HEK293 (cell line): ENCODE measurements around the gene MPEG1.
A peak's percentile ranks its signal among the peaks of the same experiment; 100 is the strongest.

Experiments used
- CTCF ChIA-PET: fragments of 350-600 bp; formaldehyde crosslinking; extraction: SDS; loops from one replicate; lab custom pipeline; 2021; ENCODE audit warnings: antibody characterized with exemption; lab: Yijun Ruan, JAX
- POLR2A ChIA-PET: fragments of 300-600 bp; formaldehyde crosslinking; extraction: SDS; loops from one replicate; lab custom pipeline; 2020; ENCODE audit warnings: antibody characterized with exemption, inconsistent platforms; lab: Yijun Ruan, JAX
- H3K27ac ChIP-seq: fragments of 200-500 bp; sonication (Bioruptor generic); 2 replicates; pipeline ENCODE4 v1.5.1; 2014; ENCODE audit warnings: low read depth, low read length, control low read depth, inconsistent platforms; ENCODE audit errors: extremely low read depth
- H3K36me3 ChIP-seq, 2 experiments: fragments of 200-500 bp in 1 of 2; sonication (Bioruptor generic) in 1 of 2; 1 replicate in 1 of 2; 2 replicates in 1 of 2; pipeline ENCODE4 v1.5.1; 2014 to 2017; ENCODE audit warnings: inconsistent platforms in 2 of 2, low read length in 2 of 2; ENCODE audit not compliant: control insufficient read depth in 2 of 2, insufficient read depth in 1 of 2
- H3K4me1 ChIP-seq: fragments of 200-500 bp; sonication (Bioruptor generic); 2 replicates; pipeline ENCODE4 v1.5.1; 2014; ENCODE audit warnings: mild to moderate bottlenecking, low read length, inconsistent platforms; ENCODE audit not compliant: control insufficient read depth, insufficient read depth
- H3K4me3 ChIP-seq: 2 replicates; pipeline ENCODE4 v1.5.1; 2011; ENCODE audit warnings: low read depth, mild to moderate bottlenecking, control low read depth, low read length, moderate library complexity
- H3K9me3 ChIP-seq: fragments of 200-500 bp; sonication (Bioruptor generic); 2 replicates; pipeline ENCODE4 v1.5.1; 2014; ENCODE audit warnings: low read depth, low read length, inconsistent platforms; ENCODE audit not compliant: control insufficient read depth, insufficient read depth
- EGR2 ChIP-seq: fragments of 450-650 bp; formaldehyde crosslinking; IDR thresholded peaks from 2 replicates; pipeline ENCODE4 v1.5.1; 2016; ENCODE audit warnings: low read depth, missing biosample characterization, missing genetic modification characterization
- GLIS1 ChIP-seq: fragments of 450-650 bp; formaldehyde crosslinking; IDR thresholded peaks from 2 replicates; pipeline ENCODE4 v1.5.1; 2016; ENCODE audit warnings: missing biosample characterization, missing genetic modification characterization
- HOXA7 ChIP-seq: sonication (generic); formaldehyde crosslinking; IDR thresholded peaks from 2 replicates; pipeline ENCODE4 v1.8.1; 2022; ENCODE audit warnings: missing genetic modification reagents, borderline replicate concordance
- KLF1 ChIP-seq: fragments of 450-650 bp; formaldehyde crosslinking; IDR thresholded peaks from 2 replicates; pipeline ENCODE4 v1.5.1; 2016; ENCODE audit warnings: missing biosample characterization, missing genetic modification characterization
- SETDB1 ChIP-seq: IDR thresholded peaks from one replicate; pipeline ENCODE4 v1.6.1; 2017; ENCODE audit warnings: mild to moderate bottlenecking, low read length, moderate library complexity, mixed read lengths; ENCODE audit not compliant: insufficient read length
- TRIM28 ChIP-seq: IDR thresholded peaks from 2 replicates; pipeline ENCODE4 v1.6.1; 2011; ENCODE audit warnings: low read length, control low read depth, borderline replicate concordance
- ZBTB20 ChIP-seq: fragments of 450-650 bp; formaldehyde crosslinking; IDR thresholded peaks from 2 replicates; pipeline ENCODE4 v1.5.1; 2016; ENCODE audit warnings: missing biosample characterization, missing genetic modification characterization
- ZNF248 ChIP-seq: fragments of 450-650 bp; formaldehyde crosslinking; IDR thresholded peaks from 2 replicates; pipeline ENCODE4 v1.5.1; 2017; ENCODE audit warnings: missing biosample characterization, missing genetic modification characterization
- ZNF350 ChIP-seq: fragments of 450-650 bp; formaldehyde crosslinking; IDR thresholded peaks from 2 replicates; pipeline ENCODE4 v1.5.0; 2017; ENCODE audit warnings: missing biosample characterization, mild to moderate bottlenecking, missing genetic modification characterization
- ZNF501 ChIP-seq: fragments of 450-650 bp; formaldehyde crosslinking; IDR thresholded peaks from 2 replicates; pipeline ENCODE4 v1.5.1; 2016; ENCODE audit warnings: missing biosample characterization, missing genetic modification characterization
- ZNF660 ChIP-seq: fragments of 450-650 bp; IDR thresholded peaks from 2 replicates; pipeline ENCODE4 v1.5.1; 2018; ENCODE audit warnings: missing biosample characterization, mild to moderate bottlenecking, missing genetic modification characterization
- ZSCAN30 ChIP-seq: fragments of 450-650 bp; IDR thresholded peaks from 2 replicates; pipeline ENCODE4 v1.5.1; 2018; ENCODE audit warnings: missing biosample characterization, mild to moderate bottlenecking, missing genetic modification characterization, moderate library complexity
- TF ChIP-seq, protein P1 (sequence below): fragments of 450-650 bp; IDR thresholded peaks from 2 replicates; pipeline ENCODE4 v1.5.1; 2018; ENCODE audit warnings: missing biosample characterization, missing genetic modification characterization
- TF ChIP-seq, protein P2 (sequence below): fragments of 450-650 bp; formaldehyde crosslinking; IDR thresholded peaks from 2 replicates; pipeline ENCODE4 v1.5.1; 2016; ENCODE audit warnings: missing biosample characterization, missing genetic modification characterization
- TF ChIP-seq, protein P3 (sequence below): fragments of 450-650 bp; formaldehyde crosslinking; conservative IDR thresholded peaks from 2 replicates; pipeline ENCODE4 v1.5.1; 2016; ENCODE audit warnings: low read depth, missing biosample characterization, missing genetic modification characterization

Gene MPEG1

DNA sequence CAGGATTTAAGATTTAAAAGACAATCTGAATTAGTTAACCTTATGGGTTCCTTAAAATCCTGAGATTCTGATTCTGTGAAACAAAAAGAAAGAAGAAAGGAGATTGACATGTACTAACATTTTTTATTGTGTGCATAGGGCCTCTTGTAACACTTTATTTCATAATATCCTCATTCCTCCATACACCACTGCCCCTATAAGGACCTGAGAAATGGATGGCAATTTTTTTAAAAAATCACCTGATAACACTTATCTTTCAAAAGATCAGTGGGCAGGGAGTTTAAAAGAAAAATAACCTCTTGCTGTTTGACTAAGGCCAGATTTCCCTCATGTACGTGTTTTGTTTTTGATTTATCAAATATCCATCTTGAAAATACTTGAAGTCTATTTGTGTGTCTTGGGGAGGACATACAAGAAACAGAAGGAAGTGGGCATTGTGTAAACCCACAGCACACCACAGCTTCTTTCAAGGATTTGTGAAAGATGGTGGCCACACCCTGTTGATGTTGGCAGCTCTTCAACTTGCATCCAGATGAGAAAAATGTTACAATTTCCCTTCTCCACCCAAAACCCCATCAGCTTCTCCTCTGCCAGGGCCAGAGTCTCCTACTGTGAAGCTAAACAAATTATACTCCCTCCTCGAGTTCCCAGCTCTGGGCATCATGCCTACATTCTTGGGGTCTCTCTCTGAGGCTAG is 35.0 kb upstream of the MPEG1 start:
- H3K36me3 ChIP-seq = no peaks in the 10 kb centered on the region
- H3K9me3 ChIP-seq = no peaks in the 10 kb centered on the region
- no peaks in the 10 kb centered on the region; the same call in 1 of the 2 replicates for H3K4me1 ChIP-seq
- ChIA-PET CTCF (no interaction called here), POLR2A (no interaction called here)
- H3K27ac ChIP-seq = no peak overlapping the region
- H3K4me3 ChIP-seq = no peak overlapping the region
- peak; percentile 33; the same call in 1 of the 2 replicates for TF ChIP-seq KLF1
- TF ChIP-seq, protein P1, sequence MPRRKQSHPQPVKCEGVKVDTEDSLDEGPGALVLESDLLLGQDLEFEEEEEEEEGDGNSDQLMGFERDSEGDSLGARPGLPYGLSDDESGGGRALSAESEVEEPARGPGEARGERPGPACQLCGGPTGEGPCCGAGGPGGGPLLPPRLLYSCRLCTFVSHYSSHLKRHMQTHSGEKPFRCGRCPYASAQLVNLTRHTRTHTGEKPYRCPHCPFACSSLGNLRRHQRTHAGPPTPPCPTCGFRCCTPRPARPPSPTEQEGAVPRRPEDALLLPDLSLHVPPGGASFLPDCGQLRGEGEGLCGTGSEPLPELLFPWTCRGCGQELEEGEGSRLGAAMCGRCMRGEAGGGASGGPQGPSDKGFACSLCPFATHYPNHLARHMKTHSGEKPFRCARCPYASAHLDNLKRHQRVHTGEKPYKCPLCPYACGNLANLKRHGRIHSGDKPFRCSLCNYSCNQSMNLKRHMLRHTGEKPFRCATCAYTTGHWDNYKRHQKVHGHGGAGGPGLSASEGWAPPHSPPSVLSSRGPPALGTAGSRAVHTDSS (tag by site-specific recombination) = no peak
- TF ChIP-seq, all 188 proteins: peak for 1

GRCh38 chr11:59243633-59244032 is 30.9 kb upstream of the MPEG1 start:
- no peak overlapping the region for H3K27ac ChIP-seq
- ChIA-PET POLR2A (no interaction called here), CTCF (no interaction called here)
- no peaks in the 10 kb centered on the region for H3K9me3 ChIP-seq
- no peaks in the 10 kb centered on the region; the same call in 1 of the 2 replicates for H3K4me1 ChIP-seq
- no peak for TF ChIP-seq EGR2 (tag by site-specific recombination)
- no peak for TF ChIP-seq ZNF248 (tag by site-specific recombination)
- TF ChIP-seq, protein P2, sequence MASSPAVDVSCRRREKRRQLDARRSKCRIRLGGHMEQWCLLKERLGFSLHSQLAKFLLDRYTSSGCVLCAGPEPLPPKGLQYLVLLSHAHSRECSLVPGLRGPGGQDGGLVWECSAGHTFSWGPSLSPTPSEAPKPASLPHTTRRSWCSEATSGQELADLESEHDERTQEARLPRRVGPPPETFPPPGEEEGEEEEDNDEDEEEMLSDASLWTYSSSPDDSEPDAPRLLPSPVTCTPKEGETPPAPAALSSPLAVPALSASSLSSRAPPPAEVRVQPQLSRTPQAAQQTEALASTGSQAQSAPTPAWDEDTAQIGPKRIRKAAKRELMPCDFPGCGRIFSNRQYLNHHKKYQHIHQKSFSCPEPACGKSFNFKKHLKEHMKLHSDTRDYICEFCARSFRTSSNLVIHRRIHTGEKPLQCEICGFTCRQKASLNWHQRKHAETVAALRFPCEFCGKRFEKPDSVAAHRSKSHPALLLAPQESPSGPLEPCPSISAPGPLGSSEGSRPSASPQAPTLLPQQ (tag by site-specific recombination) = no peak
- TF ChIP-seq GLIS1 (tag by site-specific recombination) = no peak
- no peak for TF ChIP-seq ZNF350 (tag by site-specific recombination)
- TF ChIP-seq ZNF501 = no peak
- no peak for TF ChIP-seq ZSCAN30 (tag by site-specific recombination)
- TF ChIP-seq HOXA7 (CRISPR knock-in tag) = no peak
- no peak for TF ChIP-seq TRIM28
- TF ChIP-seq, protein P3, sequence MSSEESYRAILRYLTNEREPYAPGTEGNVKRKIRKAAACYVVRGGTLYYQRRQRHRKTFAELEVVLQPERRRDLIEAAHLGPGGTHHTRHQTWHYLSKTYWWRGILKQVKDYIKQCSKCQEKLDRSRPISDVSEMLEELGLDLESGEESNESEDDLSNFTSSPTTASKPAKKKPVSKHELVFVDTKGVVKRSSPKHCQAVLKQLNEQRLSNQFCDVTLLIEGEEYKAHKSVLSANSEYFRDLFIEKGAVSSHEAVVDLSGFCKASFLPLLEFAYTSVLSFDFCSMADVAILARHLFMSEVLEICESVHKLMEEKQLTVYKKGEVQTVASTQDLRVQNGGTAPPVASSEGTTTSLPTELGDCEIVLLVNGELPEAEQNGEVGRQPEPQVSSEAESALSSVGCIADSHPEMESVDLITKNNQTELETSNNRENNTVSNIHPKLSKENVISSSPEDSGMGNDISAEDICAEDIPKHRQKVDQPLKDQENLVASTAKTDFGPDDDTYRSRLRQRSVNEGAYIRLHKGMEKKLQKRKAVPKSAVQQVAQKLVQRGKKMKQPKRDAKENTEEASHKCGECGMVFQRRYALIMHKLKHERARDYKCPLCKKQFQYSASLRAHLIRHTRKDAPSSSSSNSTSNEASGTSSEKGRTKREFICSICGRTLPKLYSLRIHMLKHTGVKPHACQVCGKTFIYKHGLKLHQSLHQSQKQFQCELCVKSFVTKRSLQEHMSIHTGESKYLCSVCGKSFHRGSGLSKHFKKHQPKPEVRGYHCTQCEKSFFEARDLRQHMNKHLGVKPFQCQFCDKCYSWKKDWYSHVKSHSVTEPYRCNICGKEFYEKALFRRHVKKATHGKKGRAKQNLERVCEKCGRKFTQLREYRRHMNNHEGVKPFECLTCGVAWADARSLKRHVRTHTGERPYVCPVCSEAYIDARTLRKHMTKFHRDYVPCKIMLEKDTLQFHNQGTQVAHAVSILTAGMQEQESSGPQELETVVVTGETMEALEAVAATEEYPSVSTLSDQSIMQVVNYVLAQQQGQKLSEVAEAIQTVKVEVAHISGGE = no peak
- no peak for TF ChIP-seq ZNF660 (tag by site-specific recombination)
- TF ChIP-seq, all 188 proteins: peak for 0
- H3K4me3 ChIP-seq = no peak overlapping the region
- no peaks in the 10 kb centered on the region for H3K36me3 ChIP-seq

DNA sequence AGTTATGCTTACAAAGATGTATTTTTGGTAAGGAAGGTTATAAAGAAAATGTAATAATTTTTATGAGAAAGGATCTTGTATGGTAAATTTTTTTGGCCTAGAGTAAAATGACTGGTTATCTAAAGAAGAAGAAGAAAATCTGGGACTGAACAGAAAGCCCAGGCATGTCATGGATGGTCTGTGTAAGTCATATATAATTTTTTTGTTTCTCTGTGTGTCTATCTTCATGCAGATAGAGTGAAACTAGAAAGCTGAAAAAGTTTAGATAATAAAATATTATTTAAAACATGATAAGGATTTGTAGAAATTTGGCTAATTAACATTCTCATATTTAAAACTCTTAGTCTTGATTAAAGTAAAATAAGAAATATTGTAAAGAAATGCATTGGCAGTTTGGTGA is 27.6 kb upstream of the MPEG1 start:
- TF ChIP-seq ZBTB20 (tag by site-specific recombination) (no peak), SETDB1 (peak; percentile 93)
- ChIA-PET POLR2A (no interaction called here), CTCF (no interaction called here)
- H3K27ac ChIP-seq = no peak overlapping the region
- H3K4me3 ChIP-seq = no peak overlapping the region
- H3K4me1 ChIP-seq = no peaks in the 10 kb centered on the region
- no peaks in the 10 kb centered on the region for H3K36me3 ChIP-seq
- H3K9me3 ChIP-seq = no peaks in the 10 kb centered on the region
